GM15510 (cell line): ENCODE measurements around the gene CNGA4.

Experiments used
- POLR2A ChIP-seq: IDR thresholded peaks from 3 replicates; pipeline ENCODE4 v1.6.1; 2011; ENCODE audit warnings: borderline replicate concordance; ENCODE audit not compliant: insufficient read length; ENCODE audit errors: extremely low read depth

Gene CNGA4

GRCh38 chr11:6270584-6271246, 31.8 kb downstream of the CNGA4 start:
- TF ChIP-seq POLR2A = no peak

GRCh38 chr11:6271598-6271997, 32.7 kb downstream of the CNGA4 start:
- TF ChIP-seq POLR2A = no peak

GRCh38 chr11:6273188-6273587, 34.3 kb downstream of the CNGA4 start:
- no peak for TF ChIP-seq POLR2A

GRCh38 chr11:6283453-6284023, 44.6 kb downstream of the CNGA4 start:
- TF ChIP-seq POLR2A = no peak

GRCh38 chr11:6284250-6284649, 45.4 kb downstream of the CNGA4 start:
- no peak for TF ChIP-seq POLR2A

- no peak for TF ChIP-seq POLR2A
Observed at GRCh38 chr11:6285019-6285418, 46.1 kb downstream of the CNGA4 start.
